Transverse colon (tissue), 4 donors: ENCODE measurements around the gene KBTBD4. TPM values are rescaled to one million over a fixed set of nuclear protein-coding genes. Genes with fewer than 3 reads are reported as not detected.

Experiments
- DNase-seq: peaks from one replicate; pipeline ENCODE4 v3.0.0-alpha.2; 2019
- H3K27ac ChIP-seq, 4 donors: fragments of 200-600 bp; sonication (generic); 2 replicates each; pipeline ENCODE4 v1.5.1; 2016 to 2018; ENCODE audit warnings: inconsistent platforms in 4 of 4
- H3K27me3 ChIP-seq: fragments of 200-600 bp; sonication (generic); 2 replicates; pipeline ENCODE4 v1.5.1; 2017; ENCODE audit warnings: inconsistent platforms
- H3K36me3 ChIP-seq, 4 donors: fragments of 200-600 bp; sonication (generic); 2 replicates each; pipeline ENCODE4 v1.5.1; 2017 to 2019; ENCODE audit warnings: inconsistent platforms in 4 of 4
- H3K4me1 ChIP-seq, 4 donors: fragments of 200-600 bp; sonication (generic); 2 replicates each; pipeline ENCODE4 v1.5.1; 2017 to 2020; ENCODE audit warnings: inconsistent platforms in 4 of 4
- H3K4me3 ChIP-seq, 4 donors: fragments of 200-600 bp; sonication (generic); 1 replicate in 1 of 4; 2 replicates in 3 of 4; pipeline versions ENCODE4 v1.5.1 to v1.6.1; 2017 to 2019; ENCODE audit warnings: inconsistent platforms in 4 of 4
- H3K9me3 ChIP-seq, 2 donors: fragments of 200-600 bp; sonication (generic); 2 replicates each; pipeline ENCODE4 v1.5.1; 2017 to 2019; ENCODE audit warnings: inconsistent platforms in 2 of 2
- EP300 ChIP-seq: sonication (generic); formaldehyde crosslinking; IDR thresholded peaks from one replicate; pipeline ENCODE4 v1.6.1; 2017; ENCODE audit warnings: antibody characterized with exemption, low read depth
- POLR2A ChIP-seq: fragments of 450-650 bp; IDR thresholded peaks from one replicate; pipeline ENCODE4 v1.6.1; 2016; ENCODE audit warnings: antibody characterized with exemption, mild to moderate bottlenecking, moderate library complexity
- POLR2AphosphoS5 ChIP-seq, 3 donors: sonication (generic); formaldehyde crosslinking; IDR thresholded peaks; one replicate each; pipeline ENCODE4 v1.6.1; 2016; ENCODE audit warnings: antibody characterized with exemption in 3 of 3
- WGBS, 2 donors: methylation state at CpG; one replicate each; pipeline ENCODE4 v1.1.5; 2018; ENCODE audit warnings: low coverage in 1 of 2; 5-methylcytosine and 5-hydroxymethylcytosine counted together
- in situ Hi-C, 4 donors: fragments of 200-750 bp; cut with MboI; loops; one replicate each; pipeline versions ENCODE4 v1.15.0 to v1.15.1; 2017; ENCODE audit warnings: low sequenced_read_pairs in 3 of 4, low pct_ligation_motif_present in 1 of 4, low pct_unique_long_range_greater_than_20kb in 1 of 4
- intact Hi-C: fragments of 100-400 bp; cut with DNase I; formaldehyde crosslinking; loops from one replicate; pipeline ENCODE4 v1.15.1; 2023; ENCODE audit warnings: low total_unique reads
- total RNA-seq, 4 donors: library from RNA; depleted of rRNA; stranded (reverse); fragments of >200 nt; gene quantifications; one replicate each; pipeline ENCODE4 v1.1.0, GENCODE V29; 2016
- TF ChIP-seq, protein P1 (sequence below), 5 experiments: fragments of 200-600 bp in 3 of 5; fragments of 450-650 bp in 2 of 5; sonication (generic) in 3 of 5; IDR thresholded peaks; 1 replicate in 2 of 5; 2 replicates in 3 of 5; pipeline ENCODE4 v1.5.1; 2016 to 2017; ENCODE audit warnings: antibody characterized with exemption in 5 of 5, inconsistent platforms in 3 of 5, mild to moderate bottlenecking in 2 of 5, moderate library complexity in 1 of 5

Gene KBTBD4
- total RNA-seq, 4 donors from 2014 or later = 9.4 to 20.3 (median 16.5) TPM

DNA sequence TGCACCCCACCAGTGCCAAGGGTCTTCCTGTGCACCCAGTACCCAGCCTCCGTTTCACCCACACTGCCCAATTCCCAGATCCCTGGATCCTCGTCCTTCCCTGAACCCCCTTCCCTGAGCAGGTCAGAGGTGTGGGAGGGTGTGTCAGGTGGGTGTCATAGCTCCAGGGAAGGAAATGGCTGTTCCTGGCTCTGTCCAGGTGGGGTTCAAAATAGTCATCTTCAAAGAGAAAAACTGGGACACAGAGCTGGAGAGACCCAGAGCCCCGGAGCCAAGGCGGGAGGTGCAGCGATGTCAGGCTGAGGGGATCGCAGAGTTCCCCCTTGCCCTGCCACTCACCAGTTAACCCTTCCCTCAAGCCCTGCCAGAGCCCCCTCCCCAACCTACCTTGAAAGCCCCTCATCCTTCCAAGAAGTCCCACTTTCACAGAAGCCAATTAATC lies 14.7 kb upstream of the KBTBD4 start:
- WGBS, 2 donors = 18% methylated on average over 6 of the region's 6 CpGs; no CpG with 5 or more reads in 1 of the 2 donors
- H3K4me1 ChIP-seq = peaks cover 0 to 20% (median 8%) of the 10 kb centered on the region in 4 donors
- TF ChIP-seq, protein P1, sequence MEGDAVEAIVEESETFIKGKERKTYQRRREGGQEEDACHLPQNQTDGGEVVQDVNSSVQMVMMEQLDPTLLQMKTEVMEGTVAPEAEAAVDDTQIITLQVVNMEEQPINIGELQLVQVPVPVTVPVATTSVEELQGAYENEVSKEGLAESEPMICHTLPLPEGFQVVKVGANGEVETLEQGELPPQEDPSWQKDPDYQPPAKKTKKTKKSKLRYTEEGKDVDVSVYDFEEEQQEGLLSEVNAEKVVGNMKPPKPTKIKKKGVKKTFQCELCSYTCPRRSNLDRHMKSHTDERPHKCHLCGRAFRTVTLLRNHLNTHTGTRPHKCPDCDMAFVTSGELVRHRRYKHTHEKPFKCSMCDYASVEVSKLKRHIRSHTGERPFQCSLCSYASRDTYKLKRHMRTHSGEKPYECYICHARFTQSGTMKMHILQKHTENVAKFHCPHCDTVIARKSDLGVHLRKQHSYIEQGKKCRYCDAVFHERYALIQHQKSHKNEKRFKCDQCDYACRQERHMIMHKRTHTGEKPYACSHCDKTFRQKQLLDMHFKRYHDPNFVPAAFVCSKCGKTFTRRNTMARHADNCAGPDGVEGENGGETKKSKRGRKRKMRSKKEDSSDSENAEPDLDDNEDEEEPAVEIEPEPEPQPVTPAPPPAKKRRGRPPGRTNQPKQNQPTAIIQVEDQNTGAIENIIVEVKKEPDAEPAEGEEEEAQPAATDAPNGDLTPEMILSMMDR (IDR thresholded peaks at IDR 0.05) = no peak
- TF ChIP-seq EP300 (no peak), POLR2A (no peak), POLR2AphosphoS5 (IDR thresholded peaks at IDR 0.05) (no peak)
- peaks cover 62% of the 10 kb centered on the region for H3K27me3 ChIP-seq
- no peak for DNase-seq
- no peaks in the 10 kb centered on the region for H3K9me3 ChIP-seq
- no peaks in the 10 kb centered on the region for H3K36me3 ChIP-seq
- in situ Hi-C loops = no loop called here
- H3K27ac ChIP-seq = no peak overlapping the region
- intact Hi-C loops = no loop called here
- peak overlapping the region in 1 of 4 donors; percentile 32 for H3K4me3 ChIP-seq

GRCh38 chr11:47592970-47593369 lies 14.2 kb upstream of the KBTBD4 start:
- Histone ChIP-seq H3K4me3 (no peak overlapping the region), H3K9me3 (no peaks in the 10 kb centered on the region), H3K27ac (no peak overlapping the region), H3K4me1 (peaks cover 0 to 20% (median 8%) of the 10 kb centered on the region in 4 donors), H3K36me3 (no peaks in the 10 kb centered on the region), H3K27me3 (peaks cover 62% of the 10 kb centered on the region)
- TF ChIP-seq, protein P1 (IDR thresholded peaks at IDR 0.05) = no peak
- no peak for TF ChIP-seq POLR2A
- no peak for TF ChIP-seq EP300
- no peak for TF ChIP-seq POLR2AphosphoS5 (IDR thresholded peaks at IDR 0.05)
- no peak for DNase-seq
- WGBS, 2 donors = 59 to 83% methylated on average over 1 to 2 of the region's 2 CpGs
- in situ Hi-C loops (no loop called here), intact Hi-C loops (no loop called here)

DNA sequence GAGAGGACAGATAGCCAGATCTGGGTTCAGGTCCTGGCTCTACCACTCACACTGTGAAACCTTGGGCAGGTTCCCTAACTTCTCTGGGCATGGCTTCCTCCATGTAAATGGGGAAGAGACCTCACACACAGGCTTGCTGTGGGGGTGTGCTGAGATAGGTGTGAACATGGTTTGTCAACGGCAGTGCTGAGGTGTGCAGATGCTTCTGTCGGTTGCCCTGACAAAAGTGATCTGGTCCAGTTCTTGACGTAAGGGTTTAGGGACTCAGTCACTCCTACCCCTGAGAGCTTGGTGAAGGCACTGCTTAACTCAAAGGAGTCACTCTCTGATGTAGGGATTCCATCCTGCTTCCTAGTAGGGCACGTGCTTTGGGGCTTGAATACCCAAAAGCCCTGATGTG lies 13.5 kb upstream of the KBTBD4 start:
- Histone ChIP-seq H3K27ac (no peak overlapping the region), H3K9me3 (no peaks in the 10 kb centered on the region), H3K4me3 (no peak overlapping the region), H3K27me3 (peaks cover 62% of the 10 kb centered on the region), H3K4me1 (peaks cover 0 to 20% (median 8%) of the 10 kb centered on the region in 4 donors), H3K36me3 (no peaks in the 10 kb centered on the region)
- TF ChIP-seq POLR2AphosphoS5 (IDR thresholded peaks at IDR 0.05) (no peak), EP300 (no peak), POLR2A (no peak)
- TF ChIP-seq, protein P1 (IDR thresholded peaks at IDR 0.05) = no peak
- WGBS, 2 donors = 59 to 71% methylated on average over 1 to 4 of the region's 4 CpGs
- in situ Hi-C loops = no loop called here
- no peak for DNase-seq
- intact Hi-C loops = no loop called here

GRCh38 chr11:47591764-47592163 lies 13.0 kb upstream of the KBTBD4 start:
- peaks cover 0 to 20% (median 8%) of the 10 kb centered on the region in 4 donors for H3K4me1 ChIP-seq
- no peak for DNase-seq
- no peak overlapping the region for H3K27ac ChIP-seq
- H3K36me3 ChIP-seq = no peaks in the 10 kb centered on the region
- H3K9me3 ChIP-seq = no peaks in the 10 kb centered on the region
- in situ Hi-C loops (no loop called here), intact Hi-C loops (no loop called here)
- H3K27me3 ChIP-seq = peaks cover 62% of the 10 kb centered on the region
- WGBS, 2 donors = 43 to 69% methylated on average over 5 to 7 of the region's 7 CpGs
- TF ChIP-seq POLR2A (no peak), EP300 (no peak), POLR2AphosphoS5 (IDR thresholded peaks at IDR 0.05) (no peak)
- TF ChIP-seq, protein P1 (IDR thresholded peaks at IDR 0.05) = no peak
- no peak overlapping the region for H3K4me3 ChIP-seq
